HCT116 (cell line): ENCODE results near the gene DPP10. TPM values are rescaled to one million over a fixed set of nuclear protein-coding genes. Genes with fewer than 3 reads are reported as not detected.

Experiments
- ATAC-seq: fragments of 200-7000 bp; cut with Tn5 transposase; 2 replicates; pipeline ENCODE4 v1.9.1; 2020; ENCODE audit warnings: mild to moderate bottlenecking, moderate library complexity
- BruUV-seq: library from RNA; stranded (reverse); fragments of 400-500 nt; replicated peaks from 2 replicates; lab custom pipeline; 2021; lab: Mats Ljungman, UMichigan
- CTCF ChIA-PET: fragments of 300-600 bp; sonication (Branson Sonifier 250); formaldehyde crosslinking; loops from one replicate; lab custom pipeline; 2021; ENCODE audit warnings: antibody characterized with exemption; lab: Charles Lee
- POLR2A ChIA-PET: fragments of 300-600, 350-600 bp; sonication (Branson Sonifier 250); formaldehyde crosslinking; loops from one replicate; lab custom pipeline; 2021; ENCODE audit warnings: antibody characterized with exemption; lab: Charles Lee
- RAD21 ChIA-PET, 2 experiments: fragments of 300-600 bp; sonication (Branson Sonifier 250); formaldehyde crosslinking; loops; one replicate each; lab custom pipeline; 2023; ENCODE audit warnings: low total read pairs in 2 of 2; ENCODE audit not compliant: uncharacterized antibody in 2 of 2, unreplicated experiment in 2 of 2, low non-redundant PET in 1 of 2; lab: Charles Lee
- DNase-seq: peaks from one replicate; pipeline ENCODE4 v3.0.0-alpha.2; 2010; ENCODE audit warnings: low read depth, low spot score
- H2AFZ ChIP-seq: fragments of 200-600 bp; shearing (Covaris generic), sonication (generic); 2 replicates; pipeline ENCODE4 v1.6.1; 2017; ENCODE audit warnings: low read depth, mixed run types, mixed read lengths, antibody characterized with exemption, low read length; ENCODE audit not compliant: poor library complexity, severe bottlenecking
- H3K27ac ChIP-seq: 2 replicates; pipeline ENCODE4 v1.5.1; 2012; ENCODE audit warnings: low read depth, low read length
- H3K27me3 ChIP-seq: fragments of 200-600 bp; sonication (generic); 2 replicates; pipeline ENCODE4 v1.6.1; 2016; ENCODE audit warnings: mixed run types, low read length, mixed read lengths; ENCODE audit not compliant: insufficient read depth
- H3K36me3 ChIP-seq, 2 experiments: fragments of 200-500 bp in 1 of 2; fragments of 200-600 bp in 1 of 2; sonication (Bioruptor generic) in 1 of 2; sonication (generic) in 1 of 2; 2 replicates each; pipeline versions ENCODE4 v1.5.1 to v1.6.1; 2014 to 2016; ENCODE audit warnings: low read length in 2 of 2, inconsistent platforms in 1 of 2, mixed read lengths in 1 of 2, mixed run types in 1 of 2; ENCODE audit not compliant: insufficient read depth in 2 of 2, control insufficient read depth in 1 of 2
- H3K4me1 ChIP-seq, 2 experiments: fragments of 200-600 bp in 1 of 2; sonication (generic) in 1 of 2; 2 replicates each; pipeline versions ENCODE4 v1.5.1 to v1.6.1; 2012 to 2017; ENCODE audit warnings: low read length in 2 of 2, inconsistent platforms in 1 of 2, mild to moderate bottlenecking in 1 of 2, mixed read lengths in 1 of 2, mixed run types in 1 of 2, moderate library complexity in 1 of 2; ENCODE audit not compliant: insufficient read depth in 2 of 2, control insufficient read depth in 1 of 2
- H3K4me2 ChIP-seq: fragments of 200-600 bp; sonication (generic); 2 replicates; pipeline ENCODE4 v1.6.1; 2017; ENCODE audit warnings: mixed run types, low read length, mixed read lengths
- H3K4me3 ChIP-seq, 2 experiments: fragments of 200-600 bp in 1 of 2; sonication (generic) in 1 of 2; replicated peaks in 1 of 2; 2 replicates each; pipeline ENCODE4 v1.5.1; 2011 to 2016; ENCODE audit warnings: low read length in 2 of 2, control low read depth in 1 of 2, low read depth in 1 of 2, mild to moderate bottlenecking in 1 of 2, mixed read lengths in 1 of 2, mixed run types in 1 of 2
- H3K79me2 ChIP-seq: fragments of 200-600 bp; sonication (generic); 2 replicates; pipeline ENCODE4 v1.6.1; 2017; ENCODE audit warnings: mild to moderate bottlenecking, mixed run types, low read length, moderate library complexity, mixed read lengths; ENCODE audit not compliant: insufficient read depth
- H3K9ac ChIP-seq: fragments of 200-600 bp; sonication (generic); 2 replicates; pipeline ENCODE4 v1.6.1; 2016; ENCODE audit warnings: low read length, mixed read lengths
- H3K9me2 ChIP-seq: fragments of 200-600 bp; sonication (generic), shearing (Covaris generic); 2 replicates; pipeline ENCODE4 v1.6.1; 2017; ENCODE audit warnings: mixed run types, mild to moderate bottlenecking, moderate library complexity; ENCODE audit not compliant: insufficient read depth
- H3K9me3 ChIP-seq, 2 experiments: fragments of 200-500 bp in 1 of 2; fragments of 200-600 bp in 1 of 2; sonication (Bioruptor generic) in 1 of 2; sonication (generic) in 1 of 2; 2 replicates each; pipeline ENCODE4 v1.6.1; 2014 to 2017; ENCODE audit warnings: low read length in 2 of 2, mixed read lengths in 2 of 2, inconsistent platforms in 1 of 2, low read depth in 1 of 2, mild to moderate bottlenecking in 1 of 2, mixed run types in 1 of 2, moderate library complexity in 1 of 2; ENCODE audit not compliant: control insufficient read depth in 1 of 2, insufficient read depth in 1 of 2
- H4K20me1 ChIP-seq: fragments of 200-600 bp; sonication (generic), shearing (Covaris generic); 2 replicates; pipeline ENCODE4 v1.6.1; 2017; ENCODE audit warnings: mixed run types, mild to moderate bottlenecking, moderate library complexity; ENCODE audit not compliant: insufficient read depth
- EGR1 ChIP-seq: IDR thresholded peaks from 2 replicates; pipeline ENCODE4 v1.6.1; 2012; ENCODE audit warnings: low read depth
- ELF1 ChIP-seq: IDR thresholded peaks from 2 replicates; pipeline ENCODE4 v1.6.1; 2012; ENCODE audit warnings: low read depth, borderline replicate concordance
- FOSL1 ChIP-seq: IDR thresholded peaks from 2 replicates; pipeline ENCODE4 v1.6.1; 2012; ENCODE audit warnings: low read depth
- JUND ChIP-seq: IDR thresholded peaks from 2 replicates; pipeline ENCODE4 v1.6.1; 2012
- MAX ChIP-seq: IDR thresholded peaks from 2 replicates; pipeline ENCODE4 v1.6.1; 2012
- POLR2A ChIP-seq: IDR thresholded peaks from 2 replicates; pipeline ENCODE4 v1.7.0; 2011; ENCODE audit warnings: borderline replicate concordance; ENCODE audit not compliant: insufficient read depth, insufficient read length; ENCODE audit errors: extremely low read depth
- RAD21 ChIP-seq: IDR thresholded peaks from 2 replicates; pipeline ENCODE4 v1.6.1; 2012; ENCODE audit warnings: low read depth, mild to moderate bottlenecking
- intact Hi-C: fragments of 100-400 bp; cut with micrococcal nuclease; formaldehyde crosslinking; loops from 2 replicates; pipeline ENCODE4 v1.10.0; 2022
- total RNA-seq: library from RNA; stranded (reverse); gene quantifications from one replicate; pipeline ENCODE4 v1.2.1, GENCODE V29; 2021; ENCODE audit not compliant: unreplicated experiment

The DPP10 gene
- total RNA-seq, 1 experiment from 2014 or later, result not detected

DNA sequence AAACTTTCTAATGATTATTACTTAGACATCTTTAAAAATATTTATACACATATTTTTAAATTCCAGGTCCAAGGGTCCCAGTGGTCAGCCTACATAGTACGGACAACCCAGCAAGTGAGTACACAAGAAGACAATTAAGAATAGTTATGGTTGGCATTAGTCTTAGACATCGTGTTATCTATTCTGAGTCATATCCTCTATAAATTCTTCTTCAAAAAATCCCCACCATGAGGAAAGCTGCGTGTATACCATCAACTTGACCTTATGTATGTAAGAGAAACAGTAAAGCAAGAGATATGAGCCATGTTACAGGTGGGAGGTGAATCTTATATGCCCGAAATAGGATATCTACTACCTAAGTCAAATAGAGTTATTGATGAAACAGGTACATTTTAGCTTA is 1339.8 kb downstream of the DPP10 start:
- Histone ChIP-seq H3K9me3 (peaks cover 3 to 24% of the 10 kb centered on the region in 2 experiments; a peak in 2 of 4 replicates), H3K4me3 (no peak overlapping the region), H3K79me2 (no peaks in the 10 kb centered on the region), H2AFZ (no peak overlapping the region), H3K9me2 (no peaks in the 10 kb centered on the region), H3K9ac (no peak overlapping the region), H3K27me3 (no peaks in the 10 kb centered on the region), H3K36me3 (no peaks in the 10 kb centered on the region), H3K27ac (no peak overlapping the region), H3K4me1 (no peaks in the 10 kb centered on the region), H3K4me2 (no peak overlapping the region), H4K20me1 (no peaks in the 10 kb centered on the region)
- TF ChIP-seq POLR2A (no peak), ELF1 (no peak), JUND (no peak), EGR1 (no peak)
- intact Hi-C loops, result no loop called here
- DNase-seq (no peak), ATAC-seq (no peak)
- RAD21 ChIA-PET, result no interaction called here
- CTCF ChIA-PET, result no interaction called here
- POLR2A ChIA-PET, result no interaction called here
- BruUV-seq, result no TSS peak

GRCh38 chr2:115796078-115796477 is 1353.6 kb downstream of the DPP10 start:
- Histone ChIP-seq H3K79me2 (no peaks in the 10 kb centered on the region), H3K27me3 (no peaks in the 10 kb centered on the region), H3K36me3 (no peaks in the 10 kb centered on the region), H3K9ac (no peak overlapping the region), H3K4me3 (no peak overlapping the region), H3K4me2 (no peak overlapping the region), H3K4me1 (no peaks in the 10 kb centered on the region), H3K9me2 (no peaks in the 10 kb centered on the region), H3K9me3 (peaks cover 8 to 16% of the 10 kb centered on the region in 2 experiments; a peak in 3 of 4 replicates), H4K20me1 (no peaks in the 10 kb centered on the region), H2AFZ (no peak overlapping the region), H3K27ac (no peak overlapping the region)
- CTCF ChIA-PET, result no interaction called here
- DNase-seq, result no peak
- POLR2A ChIA-PET, result no interaction called here
- RAD21 ChIA-PET, result no interaction called here
- ATAC-seq, result no peak
- intact Hi-C loops, result no loop called here
- no TSS peak for BruUV-seq
- TF ChIP-seq RAD21, result no peak
- no peak for TF ChIP-seq ELF1
- no peak for TF ChIP-seq FOSL1
- no peak for TF ChIP-seq MAX
